GM18909 (cell line): Measurements from ENCODE around the gene LETM1.

ENCODE experiments used
- ATAC-seq: cut with Tn5 transposase; IDR thresholded peaks from one replicate; pipeline ENCODE4 v1.9.1; 2021; ENCODE audit warnings: mild to moderate bottlenecking; ENCODE audit not compliant: unreplicated experiment, poor library complexity

LETM1 gene

DNA sequence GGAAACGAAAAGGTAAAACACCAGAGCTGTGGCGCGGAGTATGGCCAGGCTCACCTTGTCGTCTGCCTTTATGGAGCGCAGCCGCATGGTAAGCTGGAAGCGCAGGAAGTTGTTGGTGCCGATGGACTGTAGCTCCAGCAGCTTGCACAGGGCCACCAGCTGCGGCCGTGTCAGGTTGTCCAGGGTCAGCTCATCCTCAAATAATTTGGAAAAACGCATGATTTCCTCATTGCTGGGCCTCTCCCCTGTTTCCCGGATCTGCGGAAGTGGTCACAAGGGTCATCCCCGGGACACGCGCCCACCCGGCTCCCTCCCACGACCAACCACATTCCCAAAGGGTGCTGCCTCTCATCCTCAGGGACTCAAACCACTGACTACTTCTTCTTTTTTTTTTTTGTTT lies 23.3 kb downstream of the LETM1 start:
- no peak for ATAC-seq

GRCh38 chr4:1831331-1831730 lies 24.6 kb downstream of the LETM1 start:
- no peak for ATAC-seq

DNA sequence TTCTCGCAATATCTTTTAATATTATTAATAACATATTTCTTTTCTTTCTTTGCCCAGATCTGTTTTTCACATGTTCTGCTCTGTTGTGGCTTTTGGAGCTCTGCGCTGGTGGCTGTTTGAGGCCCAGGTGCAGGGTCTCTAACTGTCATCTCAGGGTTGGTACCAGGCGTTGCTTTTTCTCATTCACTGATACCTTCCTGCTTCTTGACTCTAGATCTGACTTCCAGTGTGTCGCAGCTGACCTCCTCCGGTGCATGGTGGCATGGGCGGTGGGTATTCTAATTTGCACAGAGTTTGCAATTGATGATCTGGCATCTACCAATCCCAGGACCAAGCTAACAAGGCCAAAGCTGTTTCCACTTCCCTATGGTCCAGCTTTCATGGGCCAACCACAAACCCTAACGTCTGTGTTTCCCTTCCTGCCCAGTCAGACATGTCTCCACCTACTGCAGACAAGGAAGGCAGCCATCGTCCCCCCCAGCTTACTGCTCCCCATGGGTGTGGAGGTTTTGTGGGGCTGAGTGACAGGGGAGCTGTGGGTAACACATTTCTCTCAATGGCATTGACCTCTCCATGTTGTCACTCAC lies 25.2 kb downstream of the LETM1 start:
- no peak for ATAC-seq

GRCh38 chr4:1830234-1830633 lies 25.7 kb downstream of the LETM1 start:
- no peak for ATAC-seq

DNA sequence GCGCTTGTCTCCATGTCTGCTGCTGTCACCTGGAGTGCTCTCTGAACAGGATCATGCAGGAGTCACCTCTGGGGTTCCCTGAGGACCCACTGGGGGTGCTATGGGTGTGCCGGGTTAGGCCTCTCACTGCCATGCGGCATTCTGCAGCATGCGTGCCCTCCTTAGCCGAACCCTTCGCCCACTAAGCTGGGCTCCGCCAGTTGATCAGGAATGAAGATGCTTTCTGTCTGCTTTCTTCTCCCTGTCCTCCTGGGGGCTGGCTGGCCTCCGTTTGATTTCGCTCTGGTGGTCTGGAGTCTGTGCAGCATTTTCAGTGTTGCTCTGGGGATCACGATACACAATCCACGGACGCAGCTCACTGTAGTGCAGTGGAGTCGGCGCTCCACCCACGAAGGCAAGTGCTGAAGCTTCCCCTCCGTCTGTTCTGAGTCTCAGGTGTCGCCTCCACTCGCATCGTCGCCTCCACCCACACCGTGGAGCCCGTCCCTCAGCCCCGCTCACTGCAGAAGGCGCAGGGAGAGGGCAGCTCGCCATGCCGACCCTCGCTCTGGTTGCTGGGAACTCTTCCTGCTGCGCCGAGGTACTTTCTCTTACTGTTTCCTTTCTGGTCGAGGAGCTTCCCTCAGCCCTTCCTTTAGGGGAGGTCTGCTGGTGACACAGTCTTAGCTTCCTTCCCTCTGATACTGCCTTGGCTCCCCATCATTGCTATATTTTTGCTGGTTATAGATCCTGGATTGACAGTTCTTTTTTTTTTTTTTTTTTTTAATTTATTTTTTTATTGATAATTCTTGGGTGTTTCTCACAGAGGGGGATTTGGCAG lies 29.2 kb downstream of the LETM1 start:
- ATAC-seq: no peak

DNA sequence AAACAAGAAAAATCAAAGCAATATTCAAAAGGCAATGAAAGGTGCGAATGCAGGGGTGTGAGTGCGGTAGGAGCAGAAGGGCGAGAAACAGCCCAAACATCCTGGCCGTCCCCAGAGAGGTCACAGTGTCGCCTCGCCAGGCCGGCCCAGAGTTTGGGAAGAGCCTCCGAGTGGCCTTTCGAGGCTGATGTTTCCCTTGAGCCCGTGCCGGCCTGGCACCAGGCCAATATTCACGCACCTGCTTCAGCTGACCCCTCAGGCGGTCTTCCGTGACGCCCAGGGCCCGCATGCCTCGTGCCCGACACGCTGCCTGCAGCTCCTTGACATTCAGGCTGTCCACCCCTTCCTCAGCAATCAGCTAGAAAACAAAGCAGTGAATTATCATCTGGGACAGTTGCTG lies 30.6 kb downstream of the LETM1 start:
- ATAC-seq: no peak

- no peak for ATAC-seq
Observed at GRCh38 chr4:1824746-1825145, 31.2 kb downstream of the LETM1 start.

- no peak for ATAC-seq
Observed at GRCh38 chr4:1823545-1823932, 32.4 kb downstream of the LETM1 start.

GRCh38 chr4:1822568-1823544 lies 33.1 kb downstream of the LETM1 start:
- ATAC-seq: no peak

DNA sequence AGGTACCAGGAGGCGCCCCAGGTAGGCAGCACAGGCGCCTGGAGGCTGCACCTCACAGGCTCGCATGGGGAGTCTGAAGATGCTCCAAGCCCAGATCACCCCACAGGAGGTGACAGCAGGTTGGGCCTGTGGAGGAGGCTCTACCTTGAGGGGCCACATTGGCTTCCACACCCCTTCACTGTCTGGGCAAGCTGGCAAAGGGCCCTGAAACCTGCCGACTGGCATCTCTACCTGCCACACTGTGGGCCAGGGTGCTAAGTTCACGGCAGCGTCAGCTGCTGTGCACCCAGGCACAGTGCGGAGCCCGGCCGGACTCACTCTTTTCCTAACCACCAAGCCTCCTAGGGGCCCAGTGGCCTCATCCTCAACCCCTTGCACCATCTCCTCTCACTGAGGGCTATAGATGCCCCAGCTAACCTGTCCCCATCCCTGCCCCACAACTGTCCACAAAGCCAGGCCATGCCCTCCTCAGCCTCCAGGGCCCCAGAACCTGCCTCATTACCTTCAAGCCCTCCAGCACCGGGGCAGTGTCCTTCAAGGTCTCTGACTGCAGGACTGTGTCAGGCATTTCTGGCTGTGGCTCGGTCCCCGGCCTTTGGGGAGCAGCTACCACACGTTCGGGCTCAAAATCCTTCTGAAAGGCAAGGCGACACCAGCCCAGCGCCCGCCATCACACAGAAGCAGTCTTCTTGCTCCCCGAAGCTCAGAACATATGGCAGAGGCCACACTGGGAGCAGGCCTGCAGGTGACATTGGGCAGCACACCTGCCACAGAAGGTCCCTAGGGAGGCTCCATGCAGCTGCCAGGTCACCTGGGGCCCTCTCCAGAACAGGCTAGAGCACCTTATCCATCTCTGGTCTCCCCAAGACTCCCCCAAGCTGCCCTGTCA lies 34.0 kb downstream of the LETM1 start:
- ATAC-seq: no peak

DNA sequence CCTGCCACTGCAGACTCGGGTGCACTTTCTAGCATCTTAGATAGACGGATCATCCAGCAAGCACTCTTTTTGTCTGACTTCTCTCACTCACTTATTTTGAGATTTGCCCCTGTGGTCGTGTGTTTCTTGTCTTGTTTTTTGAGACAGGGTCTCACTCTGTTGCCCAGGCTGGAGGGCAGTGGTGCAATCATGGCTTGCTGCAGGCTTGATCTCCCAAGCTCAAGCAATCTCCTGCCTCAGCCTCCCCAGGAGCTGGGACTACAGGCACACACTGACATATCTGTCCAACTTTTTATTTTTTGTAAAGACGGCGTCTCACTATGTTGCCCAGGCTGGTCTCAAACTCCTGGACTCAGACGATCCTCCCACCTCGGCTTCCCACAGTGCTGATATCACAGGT lies 36.1 kb downstream of the LETM1 start:
- no peak for ATAC-seq

- ATAC-seq: no peak
Observed at GRCh38 chr4:1819284-1819683, 36.7 kb downstream of the LETM1 start.

GRCh38 chr4:1815997-1816860 lies 39.7 kb downstream of the LETM1 start:
- ATAC-seq: no peak

- ATAC-seq: no peak
Observed at GRCh38 chr4:1815096-1815996, 40.6 kb downstream of the LETM1 start.

DNA sequence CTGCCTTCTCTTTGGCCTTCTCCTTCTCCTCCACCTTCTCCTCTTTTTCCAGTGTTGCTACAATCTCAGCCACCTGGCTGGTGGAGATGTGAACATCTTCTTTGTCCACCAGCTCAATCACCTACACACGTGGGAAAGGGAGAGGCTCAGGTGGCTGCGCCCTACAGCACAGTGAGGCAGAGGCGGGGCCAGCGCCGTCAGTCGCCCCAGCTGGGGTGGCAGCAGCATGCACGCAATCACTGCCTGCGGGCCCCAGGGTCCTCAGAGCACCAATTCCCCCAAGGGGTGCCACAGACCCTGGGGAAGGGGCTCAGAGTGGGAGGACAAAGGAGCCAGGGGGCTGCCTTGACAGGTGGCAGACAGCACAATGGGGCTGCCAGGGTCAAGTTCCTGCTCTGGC lies 41.5 kb downstream of the LETM1 start:
- ATAC-seq: no peak

- no peak for ATAC-seq
Observed at GRCh38 chr4:1813915-1814314, 42.0 kb downstream of the LETM1 start.

- ATAC-seq: no peak
Observed at GRCh38 chr4:1813231-1813630, 42.7 kb downstream of the LETM1 start.

GRCh38 chr4:1812720-1813119 lies 43.2 kb downstream of the LETM1 start:
- no peak for ATAC-seq
